Activated CD8-positive, alpha-beta memory T cell treated with anti-CD3 and anti-CD28 coated beads for 24 hours (primary cell): ENCODE data around the gene SLC25A47.
A peak's percentile ranks its signal among the peaks of the same experiment; 100 is the strongest.
"Not testable (repeated sequence)": the region's sequence is repeated elsewhere in the genome, so short reads cannot be mapped to it uniquely, and the experiment has no call there.

ENCODE experiments used
- DNase-seq: peaks from one replicate; pipeline ENCODE4 v3.0.0-alpha.2; 2020

SLC25A47 gene

GRCh38 chr14:100306101-100306997 lies 16.8 kb upstream of the SLC25A47 start, which contains the start of gene SLC25A29:
TSS of gene SLC25A29 (minus strand) at chr14:100306444. CDS start at chr14:100306232, 212 bp downstream.
- peak; percentile 91 for DNase-seq

- no peak for DNase-seq
These were observed 16.0 kb upstream of the SLC25A47 start for GRCh38 chr14:100306998-100307765.

GRCh38 chr14:100307766-100308426 lies 15.2 kb upstream of the SLC25A47 start:
- DNase-seq, result no peak

- not testable (repeated sequence) for DNase-seq
These were observed 14.7 kb upstream of the SLC25A47 start for GRCh38 chr14:100308427-100308792.

- DNase-seq, result no peak
These were observed 14.0 kb upstream of the SLC25A47 start for GRCh38 chr14:100309028-100309737.

- not testable (repeated sequence) for DNase-seq
These were observed 10.8 kb upstream of the SLC25A47 start for GRCh38 chr14:100312110-100312876.

GRCh38 chr14:100312877-100313400 lies 10.2 kb upstream of the SLC25A47 start:
- DNase-seq, result no peak

GRCh38 chr14:100313464-100314230 lies 9.5 kb upstream of the SLC25A47 start:
- DNase-seq, result no peak

GRCh38 chr14:100314724-100315123 lies 8.4 kb upstream of the SLC25A47 start:
- no peak for DNase-seq

GRCh38 chr14:100317389-100317788 lies 5.8 kb upstream of the SLC25A47 start:
- no peak for DNase-seq

- DNase-seq, result peak; percentile 86
These were observed 5.0 kb upstream of the SLC25A47 start for GRCh38 chr14:100317912-100318808.

- no peak for DNase-seq
These were observed 2.8 kb upstream of the SLC25A47 start for GRCh38 chr14:100320157-100320856.

- no peak for DNase-seq
These were observed 1.5 kb upstream of the SLC25A47 start for GRCh38 chr14:100321473-100322137.

GRCh38 chr14:100322138-100322957 lies 791 bp upstream of the SLC25A47 start:
- no peak for DNase-seq

GRCh38 chr14:100323942-100324307 lies 786 bp downstream of the SLC25A47 start:
- DNase-seq, result no peak

- no peak for DNase-seq
These were observed 2.1 kb downstream of the SLC25A47 start for GRCh38 chr14:100325231-100325632.

- DNase-seq, result no peak
These were observed 2.8 kb downstream of the SLC25A47 start for GRCh38 chr14:100325958-100326357.

GRCh38 chr14:100327128-100327527 lies 4.0 kb downstream of the SLC25A47 start:
- DNase-seq, result no peak
